ENCODE data around the gene TBPL1.
"Not testable (repeated sequence)": the region's sequence is repeated elsewhere in the genome, so short reads cannot be mapped to it uniquely, and the experiment has no call there.

TBPL1 gene

GRCh38 chr6:133973109-133973971 is 20.3 kb downstream of the TBPL1 start:
- DNase-seq, result peak in 3 of 6 experiments; percentile 10 to 55 (median 47)

DNA sequence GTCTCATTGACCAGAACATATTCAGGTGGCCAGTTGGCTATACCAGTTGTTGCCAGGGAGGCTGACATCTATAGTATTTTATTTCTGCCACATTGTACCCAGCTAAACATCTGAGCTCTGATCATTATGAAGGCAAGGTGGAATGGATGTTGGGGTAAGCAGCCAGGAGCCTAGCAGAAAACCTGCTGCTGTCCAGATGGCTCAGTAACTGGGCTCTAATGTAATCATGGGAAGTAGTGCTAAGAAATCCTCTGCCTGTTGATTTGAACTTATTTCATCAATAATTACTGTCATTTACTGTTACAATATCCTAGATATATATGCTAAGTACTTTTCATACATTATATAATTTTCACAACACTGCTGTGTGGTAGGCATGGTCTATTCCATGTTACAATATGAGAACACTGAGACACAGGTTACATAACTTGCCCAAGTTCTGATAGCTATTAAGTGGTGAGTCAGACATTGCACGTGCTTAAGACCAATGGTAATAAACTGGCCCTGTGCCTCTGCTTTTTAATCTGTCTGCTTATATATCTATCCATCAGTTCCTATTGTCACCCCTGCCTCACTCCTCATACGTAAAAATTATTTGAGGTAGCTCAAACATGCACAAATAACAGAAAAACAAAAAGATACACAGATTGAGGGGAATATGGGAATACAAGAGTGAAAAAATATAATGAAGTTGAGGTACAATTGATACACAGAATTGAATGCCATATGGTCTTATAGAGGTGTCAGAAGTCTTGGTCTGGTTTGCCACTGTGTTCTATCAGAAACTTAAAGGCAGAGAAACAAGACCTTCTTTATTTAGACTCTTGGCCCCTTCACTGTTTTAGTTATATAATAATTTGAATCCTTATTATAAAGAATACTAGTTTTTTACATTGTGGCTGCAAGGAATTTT is 25.2 kb downstream of the TBPL1 start:
- DNase-seq, result no peak

- DNase-seq, result no peak
Measured at GRCh38 chr6:133978896-133979240, 25.8 kb downstream of the TBPL1 start.

DNA sequence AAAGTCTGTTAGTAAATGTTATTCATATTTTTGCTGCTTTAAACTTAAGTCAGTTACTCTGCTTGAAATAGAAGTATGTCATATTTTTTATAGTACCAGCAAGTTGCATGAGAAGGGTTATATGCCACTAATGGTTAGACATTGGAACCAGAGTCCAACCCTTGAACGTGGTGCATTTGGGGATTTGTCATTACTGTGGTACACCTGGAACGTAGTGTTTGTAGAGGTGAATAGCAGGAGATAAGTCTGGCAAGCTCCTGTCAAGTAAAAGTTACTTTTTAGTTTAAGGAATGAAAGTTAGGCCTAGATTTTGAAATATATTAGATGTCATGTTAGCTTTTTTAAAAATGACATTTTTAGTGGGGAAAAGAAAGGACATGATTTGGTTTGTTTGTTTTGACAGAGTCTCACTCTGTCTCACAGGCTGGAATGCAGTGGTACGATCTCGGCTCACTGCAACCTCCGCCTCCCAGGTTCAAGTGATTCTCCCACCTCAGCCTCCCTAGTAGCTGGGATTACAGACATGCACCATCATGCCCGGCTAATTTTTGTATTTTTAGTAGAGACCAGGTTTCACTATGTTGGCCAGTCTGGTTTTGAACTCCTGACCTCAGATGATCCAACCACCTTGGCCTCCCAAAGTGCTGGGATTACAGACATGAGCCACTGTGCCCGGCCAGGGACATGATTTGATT is 26.4 kb downstream of the TBPL1 start:
- DNase-seq, result not testable (repeated sequence)

- no peak for DNase-seq
Measured at GRCh38 chr6:133980168-133980567, 27.1 kb downstream of the TBPL1 start.

- DNase-seq, result peak in 5 of 6 experiments; percentile 6 to 41 (median 20)
Measured at GRCh38 chr6:133983099-133983939, 30.3 kb downstream of the TBPL1 start.

DNA sequence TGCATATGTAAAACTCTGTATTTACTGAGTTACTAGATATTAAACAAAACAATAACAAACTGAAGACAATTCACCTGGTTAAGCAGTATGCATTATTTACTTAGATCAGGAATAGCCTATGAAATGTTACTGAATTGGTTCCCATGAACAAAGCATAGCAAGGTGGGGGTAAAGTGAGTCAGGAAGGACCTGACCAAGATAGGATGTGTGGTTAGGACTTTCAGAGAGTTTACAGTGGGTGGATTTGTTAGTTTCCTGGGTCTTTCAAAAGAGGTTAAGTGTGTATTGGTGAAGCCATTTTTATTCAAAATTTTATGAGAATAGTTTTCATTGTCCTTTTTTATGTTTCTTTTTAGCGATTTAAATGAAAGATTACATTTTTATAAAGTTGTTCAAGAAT is 32.9 kb downstream of the TBPL1 start:
- DNase-seq, result no peak

- no peak for DNase-seq
Measured at GRCh38 chr6:133986942-133987341, 33.9 kb downstream of the TBPL1 start.

GRCh38 chr6:133989525-133989924 is 36.5 kb downstream of the TBPL1 start:
- no peak for DNase-seq

- DNase-seq, result no peak
Measured at GRCh38 chr6:133990321-133990720, 37.3 kb downstream of the TBPL1 start.

DNA sequence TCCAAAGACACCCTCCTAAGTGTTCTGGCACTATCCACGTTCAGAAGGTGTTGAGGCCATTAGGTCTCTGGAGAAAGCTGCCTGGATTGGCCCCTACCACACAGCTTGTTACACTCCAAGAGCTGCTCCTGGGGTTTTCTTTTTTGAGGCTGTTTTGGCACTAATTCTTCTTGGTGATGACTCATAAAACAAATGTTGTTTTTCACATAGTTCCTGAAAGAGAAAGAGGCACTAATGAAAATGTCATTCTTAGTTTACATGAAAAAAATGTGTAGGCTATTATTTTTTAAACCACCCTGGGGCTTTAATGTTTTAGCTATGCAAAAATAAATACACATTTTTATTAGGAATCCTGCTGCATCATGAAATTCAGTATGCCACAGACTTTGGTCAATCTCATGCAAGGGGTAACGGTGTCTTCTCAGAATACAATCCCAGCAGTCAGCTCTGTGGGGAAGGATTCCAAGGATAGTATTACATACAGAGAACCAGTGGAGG is 38.1 kb downstream of the TBPL1 start:
- DNase-seq, result no peak

- DNase-seq, result no peak
Measured at GRCh38 chr6:133992992-133993680, 40.1 kb downstream of the TBPL1 start.

DNA sequence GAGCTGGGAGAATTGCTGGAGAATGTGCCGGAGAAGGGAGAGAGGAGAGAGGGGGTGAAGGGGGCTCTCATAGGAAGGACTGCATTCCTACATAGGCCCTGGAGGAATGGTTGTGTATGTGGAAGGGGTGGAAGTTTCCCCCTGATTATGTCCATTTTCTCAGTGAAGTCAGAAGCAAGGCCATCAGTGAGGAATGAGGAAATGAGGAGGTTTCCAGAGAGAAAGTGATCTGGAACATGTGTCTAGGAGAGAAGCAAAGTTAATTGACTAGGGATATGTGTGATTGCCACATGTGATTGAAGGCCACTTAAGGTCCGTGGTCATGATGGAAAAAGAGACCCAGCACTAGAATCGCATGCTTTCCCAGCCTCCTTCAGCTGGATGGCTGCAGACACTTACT is 42.3 kb downstream of the TBPL1 start:
- DNase-seq, result no peak

- no peak for DNase-seq
Measured at GRCh38 chr6:133995758-133996157, 42.7 kb downstream of the TBPL1 start.

- DNase-seq, result no peak
Measured at GRCh38 chr6:133997267-133997666, 44.2 kb downstream of the TBPL1 start.

- no peak for DNase-seq
Measured at GRCh38 chr6:133999305-133999704, 46.3 kb downstream of the TBPL1 start.

DNA sequence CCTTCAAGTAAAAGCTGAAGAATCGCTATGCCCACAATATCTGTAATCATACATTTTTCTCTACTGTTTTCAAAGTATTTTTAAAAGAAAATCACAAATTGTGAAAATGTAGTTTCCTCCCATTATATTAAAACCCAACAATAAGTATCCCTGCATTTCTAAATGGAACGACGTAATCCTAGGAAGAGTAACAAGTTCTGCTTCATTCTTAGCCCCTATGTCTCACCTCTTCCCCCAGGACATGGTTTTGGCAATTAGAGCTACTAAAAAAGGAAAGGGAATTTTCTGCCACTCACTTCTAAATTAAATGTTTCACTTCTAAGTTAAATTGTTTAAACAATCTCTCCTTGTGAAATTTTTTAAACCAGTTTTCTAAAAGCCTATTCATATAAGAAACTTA is 47.4 kb downstream of the TBPL1 start:
- DNase-seq, result no peak

DNA sequence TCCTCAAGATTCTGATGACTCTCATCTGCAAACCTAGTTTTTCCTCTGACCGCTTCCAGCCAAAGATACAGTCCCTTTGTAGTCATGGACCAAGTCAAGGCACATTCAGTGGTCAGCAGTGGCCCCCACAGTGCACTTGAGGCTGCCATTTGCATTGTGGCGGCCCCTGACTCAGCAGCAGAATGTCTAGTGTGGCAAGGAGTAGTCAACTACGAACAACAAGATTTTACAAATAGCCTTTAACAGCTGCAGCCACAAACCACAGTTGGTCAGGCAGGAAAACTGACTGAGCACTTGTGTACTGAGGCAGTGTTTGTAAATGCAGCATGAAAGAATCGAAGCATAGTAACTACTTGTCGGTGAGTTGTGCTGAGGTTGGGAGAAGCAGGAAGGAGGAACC is 49.8 kb downstream of the TBPL1 start:
- no peak for DNase-seq

DNA sequence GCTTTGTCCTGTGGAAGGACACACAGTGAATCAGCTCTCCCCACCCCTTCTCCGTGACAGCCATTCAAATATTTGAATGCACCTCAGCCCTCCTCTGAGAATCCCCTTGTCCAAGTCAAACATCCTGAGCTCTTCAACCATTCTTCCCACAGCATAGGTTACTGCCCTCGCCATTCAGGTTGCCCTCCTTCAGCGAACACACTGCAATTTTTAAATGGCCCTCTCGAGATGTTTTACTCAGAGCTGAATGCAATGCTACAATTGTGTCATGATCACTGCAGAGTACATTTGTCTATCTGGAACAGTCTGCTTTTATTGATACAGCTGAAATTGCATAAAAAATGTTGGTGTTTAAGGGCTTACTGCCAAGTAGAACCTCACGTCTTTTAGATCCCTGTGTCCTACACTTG is 50.5 kb downstream of the TBPL1 start:
- no peak for DNase-seq

DNA sequence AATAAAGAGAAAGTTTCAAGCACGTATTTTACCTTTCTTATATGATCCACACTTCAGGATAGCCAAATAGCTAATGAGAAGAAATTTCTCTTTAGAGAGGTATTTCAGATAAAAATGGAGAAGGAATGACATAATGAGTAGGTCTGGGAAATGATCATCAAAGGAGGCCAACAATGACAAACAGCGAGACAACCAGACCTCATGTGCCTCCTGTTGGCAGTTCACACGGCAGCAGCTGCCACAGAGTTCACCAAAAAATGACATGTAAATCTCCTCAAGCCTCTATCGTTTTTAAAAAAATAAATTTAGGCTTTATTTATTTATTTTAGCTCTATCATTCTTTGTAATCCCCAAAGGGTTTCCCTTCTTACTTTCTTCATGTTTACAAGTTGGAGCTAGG is 51.7 kb downstream of the TBPL1 start:
- DNase-seq, result no peak

DNA sequence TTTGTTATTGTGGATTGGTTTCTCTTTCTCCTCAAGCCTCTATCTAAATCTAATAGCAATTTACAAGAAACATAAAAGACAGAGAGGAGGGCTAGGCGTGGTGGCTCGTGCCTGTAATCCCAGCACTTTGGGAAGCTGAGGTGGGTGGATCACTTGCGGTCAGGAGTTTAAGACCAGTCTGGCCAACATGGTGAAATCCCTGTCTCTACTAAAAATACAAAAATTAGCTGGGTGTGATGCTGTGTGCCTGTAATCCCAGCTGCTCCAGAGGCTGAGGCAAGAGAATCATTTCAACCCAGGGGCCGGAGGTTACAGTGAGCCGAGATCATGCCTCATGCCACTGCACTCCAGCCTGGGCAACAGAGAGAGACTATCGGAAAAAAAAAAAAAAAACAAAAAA is 52.8 kb downstream of the TBPL1 start:
- DNase-seq, result no peak

DNA sequence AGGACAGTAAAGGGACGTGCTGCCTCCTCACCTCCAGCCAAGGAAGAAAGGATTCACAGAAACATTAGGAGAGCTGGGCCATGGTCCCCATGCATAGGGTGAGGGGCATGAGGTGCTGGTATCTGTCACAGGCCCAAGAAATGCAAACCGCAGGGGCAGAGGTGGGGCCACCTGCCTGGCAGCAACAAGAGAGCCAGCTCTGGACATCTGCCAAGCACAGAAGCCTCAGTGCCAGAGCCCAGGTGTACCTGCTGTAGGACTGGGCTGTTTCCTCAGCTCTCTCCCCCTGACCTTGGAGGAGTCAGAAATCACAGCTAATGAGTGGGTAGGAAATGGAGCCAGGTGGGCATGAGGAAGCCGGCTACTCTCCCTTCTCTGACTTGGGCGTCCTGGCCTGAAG is 54.1 kb downstream of the TBPL1 start:
- DNase-seq, result no peak

All from stimulated activated naive CD4-positive, alpha-beta T cell (primary cell).